GM18508 (cell line): ENCODE results near the gene RHEBL1.

Experiments
- ATAC-seq: cut with Tn5 transposase; IDR thresholded peaks from one replicate; pipeline ENCODE4 v1.9.1; 2021; ENCODE audit warnings: moderate number of reproducible peaks; ENCODE audit not compliant: insufficient read depth, unreplicated experiment

RHEBL1 gene

DNA sequence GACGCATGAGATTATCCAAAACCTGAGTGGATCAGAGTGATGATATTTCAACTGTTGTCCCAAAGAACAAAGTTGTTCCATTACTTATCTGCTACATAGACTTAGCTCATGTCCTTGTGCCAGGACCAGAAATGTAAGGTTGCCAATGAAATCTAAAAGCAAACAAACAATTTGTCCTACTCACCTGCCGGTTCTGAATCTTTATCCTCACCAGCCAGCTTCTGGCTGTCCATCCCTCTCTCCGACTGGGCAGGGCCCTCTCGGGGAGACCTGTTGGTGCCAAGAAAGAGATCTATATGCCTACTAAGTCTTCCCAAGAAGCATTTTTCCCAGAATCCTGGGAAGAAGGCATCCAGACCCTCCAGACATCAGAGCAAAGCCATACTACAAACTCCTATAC lies 14.7 kb downstream of the RHEBL1 start:
- ATAC-seq, result no peak

DNA sequence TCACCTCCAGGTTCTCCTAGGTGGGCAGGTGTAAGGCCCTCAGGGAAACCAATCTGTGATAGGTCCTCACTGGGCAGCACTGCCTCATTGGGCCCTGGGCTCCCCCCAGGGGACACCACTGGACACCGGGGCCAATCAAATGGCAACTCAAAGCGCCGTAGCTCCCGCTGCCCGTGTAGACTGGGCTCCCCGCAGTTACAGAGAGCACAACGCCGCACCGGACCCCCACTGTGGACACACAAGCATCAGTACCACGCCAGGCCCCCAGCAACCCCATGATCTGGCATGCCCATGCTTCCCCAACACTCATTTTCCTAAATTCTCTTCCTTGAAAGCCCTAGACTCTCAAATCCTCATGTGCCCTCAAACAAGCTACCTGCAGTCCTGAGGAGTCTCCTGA lies 15.3 kb downstream of the RHEBL1 start:
- no peak for ATAC-seq

DNA sequence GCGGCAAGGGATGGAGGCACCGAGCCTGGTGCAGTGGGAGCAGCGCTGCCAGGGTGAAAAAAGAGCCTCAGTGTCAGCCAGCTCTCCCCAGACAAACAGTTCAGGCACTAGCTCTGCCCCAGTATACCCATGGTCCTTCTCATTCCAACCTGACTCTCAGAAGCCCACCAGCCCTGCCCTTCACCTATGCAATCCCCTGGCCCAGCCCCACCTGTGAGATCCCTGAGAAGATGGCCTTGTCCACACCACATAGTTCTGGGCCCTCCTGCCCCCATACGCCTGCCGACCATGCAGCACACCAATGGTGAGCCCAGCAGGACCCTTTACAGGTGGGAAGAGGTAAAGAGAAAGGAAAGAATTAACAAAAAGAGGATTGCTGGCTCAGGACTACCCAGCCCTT lies 15.7 kb downstream of the RHEBL1 start:
- no peak for ATAC-seq

DNA sequence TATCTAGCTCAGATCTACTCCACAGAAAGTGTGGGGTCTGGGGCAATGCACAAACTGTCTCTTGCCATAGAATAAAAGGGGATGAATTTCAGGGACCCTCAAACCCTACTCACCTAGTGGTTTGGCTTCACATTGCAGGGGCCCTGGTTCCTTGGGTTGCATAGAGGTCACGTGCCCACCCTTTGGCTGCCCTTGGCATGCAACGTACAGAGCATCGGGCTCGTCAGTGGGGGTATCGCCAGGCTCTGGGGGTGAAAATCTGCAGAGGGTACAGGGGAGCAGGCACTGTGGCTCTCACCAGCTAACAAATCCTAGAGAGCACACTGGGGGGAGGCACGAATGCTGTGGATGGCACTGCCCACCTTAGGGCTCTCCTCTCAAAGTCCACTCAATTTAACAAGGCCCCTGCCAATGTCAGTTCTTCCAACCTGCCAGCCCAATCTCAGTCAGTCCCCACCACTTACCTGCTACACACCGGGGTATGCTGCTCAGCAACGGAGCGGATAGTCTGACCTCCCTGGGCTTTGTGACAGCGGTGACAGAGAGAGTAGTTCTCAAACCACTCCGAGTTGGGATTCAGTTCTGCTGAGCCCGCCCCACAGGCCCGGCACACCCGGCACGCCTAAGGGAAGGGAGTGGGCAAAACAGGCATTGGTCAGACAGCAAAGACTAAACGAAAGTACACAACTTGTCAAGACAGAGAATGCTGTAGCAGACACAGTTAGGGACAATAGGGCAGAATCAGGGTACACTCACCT lies 17.1 kb downstream of the RHEBL1 start:
- no peak for ATAC-seq

DNA sequence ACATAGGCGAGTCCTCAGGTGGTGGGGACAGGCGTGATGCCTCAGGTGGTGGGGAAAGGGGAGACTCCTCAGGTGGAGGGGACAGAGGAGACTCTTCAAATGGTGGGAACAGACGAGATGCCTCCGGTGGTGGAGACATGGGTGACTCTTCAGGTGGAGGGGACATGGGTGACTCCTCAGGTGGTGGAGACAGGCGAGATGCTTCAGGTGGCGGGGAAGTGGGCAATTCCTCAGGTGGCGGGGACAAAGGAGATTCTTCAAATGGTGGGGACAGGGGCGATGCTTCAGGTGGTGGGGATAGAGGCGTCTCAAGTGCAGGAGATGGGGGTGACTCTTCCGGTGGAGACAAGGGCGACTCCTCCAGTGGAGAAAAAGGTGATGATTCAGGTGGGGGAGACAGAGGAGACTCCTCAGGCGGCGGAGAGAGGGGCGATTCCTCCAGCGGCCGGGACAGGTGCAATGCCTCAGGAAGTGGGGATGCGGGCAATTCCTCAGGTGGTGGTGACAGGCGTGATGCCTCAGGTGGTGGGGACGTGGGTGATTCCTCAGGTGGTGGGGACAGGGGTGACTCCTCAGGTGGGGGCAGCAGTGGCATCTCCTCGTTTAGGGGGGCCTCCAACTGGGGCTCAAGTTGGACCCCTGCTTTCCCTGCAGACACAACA lies 17.9 kb downstream of the RHEBL1 start:
- no peak for ATAC-seq

DNA sequence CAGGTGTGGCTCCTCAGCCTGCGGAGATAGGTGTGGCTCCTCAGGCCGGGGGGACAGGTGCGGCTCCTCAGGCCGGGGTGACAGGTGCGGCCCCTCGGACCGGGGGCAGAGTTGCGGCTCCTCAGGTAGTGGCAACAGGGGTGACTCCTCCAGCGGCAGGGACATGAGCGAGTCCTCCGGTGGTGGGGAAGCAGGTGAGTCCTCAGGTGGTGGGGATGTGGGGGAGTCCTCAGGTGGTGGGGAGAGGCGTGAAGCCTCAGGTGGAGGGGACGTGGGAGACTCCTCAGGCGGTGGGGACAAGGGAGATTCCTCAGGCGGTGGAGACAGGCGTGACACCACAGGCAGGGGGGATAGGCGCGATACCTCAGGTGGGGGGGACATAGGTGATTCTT lies 18.4 kb downstream of the RHEBL1 start:
- no peak for ATAC-seq

DNA sequence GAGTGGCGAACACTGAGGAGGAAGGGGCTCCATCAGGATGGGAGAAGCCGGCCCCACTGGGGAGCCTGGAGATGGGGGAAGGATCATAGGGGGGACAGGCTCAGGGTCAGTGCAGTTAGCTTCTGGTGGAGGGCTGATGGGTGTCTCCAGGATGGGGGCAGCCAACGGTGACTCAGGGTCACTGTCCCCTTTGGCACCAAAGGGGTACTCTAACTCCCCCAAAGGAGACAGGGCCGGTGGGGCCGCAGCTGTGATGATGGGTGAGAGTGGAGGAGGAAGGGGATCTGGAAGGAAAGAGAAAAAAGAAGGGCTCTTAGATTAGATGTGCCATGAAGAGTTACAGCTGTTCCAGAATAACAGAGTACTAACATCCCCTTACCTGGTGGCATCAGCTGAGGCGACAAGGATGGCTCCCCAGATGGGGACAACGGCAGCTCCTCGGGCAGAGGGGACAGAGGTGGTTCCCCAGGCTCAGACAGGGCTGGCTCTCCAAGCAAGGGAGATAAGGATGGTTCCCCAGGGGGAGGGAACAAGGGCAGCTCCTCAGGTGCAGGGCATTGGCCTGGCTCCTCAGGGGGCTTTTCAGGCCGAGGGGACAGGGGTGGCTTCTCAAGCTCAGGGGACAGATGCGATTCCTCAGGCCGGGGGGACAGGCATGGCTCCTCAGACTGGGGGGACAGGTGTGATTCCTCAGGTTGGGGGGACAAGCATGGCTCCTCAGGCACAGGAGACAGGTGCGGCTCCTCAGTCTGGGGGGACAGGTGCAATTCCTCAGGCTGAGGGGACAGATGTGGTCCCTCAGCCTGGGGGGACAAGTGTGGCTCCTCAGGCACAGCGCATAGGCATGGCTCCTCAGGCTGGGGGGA lies 19.0 kb downstream of the RHEBL1 start:
- no peak for ATAC-seq

DNA sequence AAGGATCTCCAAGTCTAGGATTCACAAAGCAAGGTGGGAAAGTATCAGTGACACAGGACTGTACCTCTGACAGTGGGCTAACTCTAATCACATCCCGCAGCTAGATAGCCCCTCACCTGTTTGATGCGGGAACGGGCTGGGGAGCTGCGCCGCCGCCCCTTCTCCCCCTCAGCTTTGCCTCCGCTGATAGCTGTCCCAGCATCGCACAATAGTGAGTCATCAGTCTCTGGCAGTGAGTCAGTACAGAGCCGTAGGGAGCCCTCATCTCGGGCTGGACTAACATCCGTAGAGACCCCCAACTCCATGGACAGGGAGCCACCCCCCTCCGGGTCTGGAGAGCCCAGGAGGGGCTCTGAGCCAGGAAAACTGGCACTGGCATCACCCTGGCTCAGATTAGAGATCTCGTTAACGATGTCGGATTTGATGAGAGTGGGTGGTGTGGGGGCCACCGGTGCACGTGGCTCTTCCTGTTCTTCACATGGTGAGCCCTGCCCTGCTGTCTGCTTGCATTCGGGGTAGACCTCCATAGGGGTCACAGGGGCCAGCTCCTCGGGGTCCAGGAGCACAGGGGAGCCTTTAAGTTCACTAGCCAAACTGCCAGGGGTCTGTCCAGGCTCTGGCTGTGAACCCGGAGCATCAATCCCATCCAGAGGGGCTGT lies 20.1 kb downstream of the RHEBL1 start:
- ATAC-seq, result no peak

DNA sequence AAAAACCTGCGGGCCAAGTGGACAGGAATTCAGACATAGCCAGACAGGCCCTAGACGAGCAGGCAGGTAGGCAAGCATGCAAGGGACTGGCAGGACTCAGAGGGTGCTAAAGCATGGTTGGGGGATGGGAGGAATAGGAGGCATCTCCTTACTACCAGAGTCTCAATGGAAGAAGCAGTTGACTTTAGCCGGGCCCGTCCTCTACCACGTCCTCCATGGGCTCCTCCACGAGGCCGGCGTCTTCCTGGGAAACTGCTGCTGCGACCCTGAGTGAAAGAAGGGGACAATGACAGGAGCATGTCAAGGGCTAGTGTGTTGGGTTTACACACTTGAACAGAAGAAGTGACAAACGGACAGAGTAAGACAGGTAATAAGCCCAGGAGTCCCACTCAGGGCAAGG lies 20.8 kb downstream of the RHEBL1 start:
- no peak for ATAC-seq

DNA sequence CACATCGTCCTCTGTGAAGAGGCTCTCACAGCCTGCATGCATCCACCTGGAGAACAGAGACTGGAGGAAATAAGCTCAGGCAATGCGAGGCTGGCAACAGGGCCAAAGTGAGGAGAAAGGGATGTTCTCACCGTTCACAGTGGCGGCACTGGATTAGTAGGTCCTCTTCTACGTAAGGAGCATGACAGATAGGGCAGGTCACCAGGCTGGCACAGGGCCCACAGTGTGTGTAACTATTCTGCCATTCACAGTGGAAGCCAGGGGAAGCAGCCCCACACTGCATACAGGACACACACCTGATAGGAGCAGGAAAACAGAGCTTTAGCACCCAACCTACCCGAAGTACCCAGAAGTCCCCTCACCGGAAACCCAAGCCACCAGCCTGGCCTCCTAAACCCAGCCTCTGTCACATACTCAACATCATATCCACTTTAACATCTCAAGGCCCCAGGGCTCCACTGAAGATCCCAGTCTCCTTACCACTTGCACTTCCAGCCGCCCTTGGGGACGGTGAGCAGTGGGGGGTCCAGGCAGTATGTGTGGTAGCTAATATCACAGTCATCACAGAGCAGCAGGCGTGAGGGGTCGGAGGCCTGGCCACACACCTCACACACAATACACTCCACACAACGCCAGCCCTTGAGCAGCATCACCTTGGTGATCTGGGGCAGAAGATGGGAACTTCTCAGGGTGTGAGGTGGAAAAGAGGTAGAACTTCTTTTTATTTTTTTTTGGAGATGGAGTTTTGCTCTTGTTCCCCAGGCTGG lies 23.5 kb downstream of the RHEBL1 start:
- no peak for ATAC-seq

DNA sequence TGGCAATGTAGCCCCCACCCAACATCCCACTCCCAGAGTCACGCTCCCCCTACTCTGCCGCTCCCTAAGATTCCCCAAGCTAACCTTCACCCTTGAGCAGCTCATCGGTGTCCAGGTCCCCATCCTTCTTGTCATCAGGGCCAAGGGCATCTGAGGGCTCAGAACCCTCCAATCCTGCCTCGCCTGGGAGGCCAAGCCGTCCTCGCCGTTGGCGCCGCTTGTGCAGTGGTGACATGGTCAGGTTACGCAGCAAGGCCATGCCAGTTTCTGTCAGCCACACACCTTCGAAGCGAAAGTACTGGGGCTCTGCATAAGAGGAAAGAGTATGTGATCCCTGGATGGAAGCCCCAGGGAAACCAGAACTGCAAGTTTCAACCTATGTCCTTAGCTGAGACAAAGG lies 25.1 kb downstream of the RHEBL1 start:
- ATAC-seq, result no peak

DNA sequence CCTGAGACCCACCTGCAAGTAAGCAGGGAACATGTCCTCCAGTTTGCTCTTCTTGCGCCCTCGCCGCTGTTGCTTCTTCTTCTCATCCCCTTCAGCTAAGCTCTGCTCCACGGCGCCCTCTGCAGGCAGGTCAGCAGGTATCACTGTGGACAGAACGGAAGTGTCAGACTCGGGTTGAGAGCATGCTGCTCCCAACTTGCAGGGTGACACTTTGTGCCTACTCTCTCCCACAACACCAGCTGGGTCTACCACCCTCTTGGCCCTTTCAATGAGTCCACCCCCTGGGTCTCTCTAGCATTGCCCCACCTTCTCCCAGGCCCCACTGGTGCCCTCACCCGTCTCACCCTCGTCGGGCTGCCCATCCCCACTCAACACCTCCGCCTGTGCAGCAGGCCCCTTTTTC lies 25.9 kb downstream of the RHEBL1 start:
- no peak for ATAC-seq

DNA sequence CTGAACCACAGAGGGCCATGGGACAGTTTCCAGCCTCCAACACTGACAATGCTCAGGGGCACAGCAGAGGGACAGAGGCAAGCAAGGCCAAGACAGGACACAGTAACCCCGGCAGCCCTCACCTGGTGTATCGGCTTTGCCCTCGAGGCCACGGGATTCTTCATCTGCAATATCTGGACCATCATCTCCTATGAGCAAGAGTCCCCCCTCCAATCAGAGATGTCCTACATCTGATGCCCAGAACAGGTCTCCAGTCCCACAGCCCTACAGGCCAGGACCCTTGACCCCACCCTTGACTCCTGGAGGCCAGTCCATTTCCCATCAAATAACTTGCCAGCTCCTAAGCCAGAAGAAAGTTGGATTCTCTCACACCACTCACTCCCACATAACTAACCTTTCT lies 26.5 kb downstream of the RHEBL1 start:
- ATAC-seq, result no peak

DNA sequence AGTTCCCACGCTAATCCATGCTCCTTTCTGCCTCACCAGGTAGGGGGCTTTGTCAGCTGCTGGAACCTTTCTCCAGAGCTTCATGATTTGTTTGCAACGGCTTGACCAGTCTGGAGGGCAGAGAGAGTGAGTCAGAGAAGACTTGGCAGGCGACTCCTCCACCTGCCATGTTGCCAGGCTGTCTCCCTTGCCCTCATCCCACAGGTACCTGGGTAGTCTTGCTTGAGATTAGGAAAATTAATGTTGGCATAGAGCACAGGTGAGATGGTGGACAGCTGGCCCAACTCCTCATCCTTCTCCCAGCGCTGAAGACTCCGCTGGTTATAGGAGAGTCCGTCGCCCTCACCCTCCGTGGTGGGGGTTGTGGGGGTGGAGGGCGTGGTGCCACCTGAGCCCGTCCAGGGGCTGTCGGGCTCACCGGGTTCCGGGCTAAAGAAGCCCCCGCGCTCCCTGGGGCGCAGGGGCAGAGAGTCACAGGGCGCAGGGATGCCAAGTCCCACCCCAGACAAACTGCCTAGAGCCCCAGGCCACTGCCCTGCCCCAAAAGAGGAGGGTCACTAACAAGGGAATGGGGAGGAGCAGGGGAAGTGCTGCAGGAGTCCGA lies 27.8 kb downstream of the RHEBL1 start:
- no peak for ATAC-seq

DNA sequence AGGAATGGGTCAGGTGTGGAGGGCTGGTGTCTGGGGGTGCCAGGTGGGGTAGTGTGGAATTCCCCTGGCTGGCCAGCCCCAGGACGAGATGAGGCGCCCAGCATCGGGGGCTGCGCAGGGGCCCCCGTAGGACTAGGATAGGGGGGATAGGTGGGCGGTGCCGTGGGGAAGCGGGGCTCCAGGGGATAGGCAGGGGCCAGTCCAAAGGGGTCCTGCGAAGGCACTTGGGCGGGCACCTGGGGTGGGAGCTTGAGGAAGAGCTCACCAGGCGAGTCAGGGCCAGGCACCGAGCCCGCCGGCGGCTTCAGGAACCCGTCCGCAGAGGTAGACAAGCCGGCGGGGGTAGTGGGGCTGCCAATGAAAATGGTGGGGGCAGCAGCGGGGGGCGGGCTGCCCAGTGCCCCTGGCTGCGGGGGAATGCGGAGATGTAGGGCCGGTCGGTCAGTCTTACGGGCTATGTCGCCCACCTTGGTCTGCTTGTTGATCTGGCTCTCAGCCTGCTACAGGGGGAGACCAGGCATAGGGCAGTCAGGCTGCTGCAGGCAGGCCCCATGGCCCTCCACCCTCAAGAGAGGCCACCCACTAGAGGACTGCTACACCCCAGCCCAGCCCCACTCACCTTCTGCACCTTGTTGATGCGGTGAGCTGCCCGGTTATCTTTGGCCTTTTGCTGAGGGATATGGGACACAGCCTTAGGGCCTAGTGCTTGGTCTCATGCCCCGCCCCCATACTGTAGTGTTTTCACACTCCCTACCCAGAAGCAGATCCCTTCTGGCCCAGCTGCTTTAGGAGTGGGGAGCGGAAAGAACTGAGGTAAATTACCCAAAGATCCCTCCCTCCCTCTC lies 28.5 kb downstream of the RHEBL1 start:
- no peak for ATAC-seq

DNA sequence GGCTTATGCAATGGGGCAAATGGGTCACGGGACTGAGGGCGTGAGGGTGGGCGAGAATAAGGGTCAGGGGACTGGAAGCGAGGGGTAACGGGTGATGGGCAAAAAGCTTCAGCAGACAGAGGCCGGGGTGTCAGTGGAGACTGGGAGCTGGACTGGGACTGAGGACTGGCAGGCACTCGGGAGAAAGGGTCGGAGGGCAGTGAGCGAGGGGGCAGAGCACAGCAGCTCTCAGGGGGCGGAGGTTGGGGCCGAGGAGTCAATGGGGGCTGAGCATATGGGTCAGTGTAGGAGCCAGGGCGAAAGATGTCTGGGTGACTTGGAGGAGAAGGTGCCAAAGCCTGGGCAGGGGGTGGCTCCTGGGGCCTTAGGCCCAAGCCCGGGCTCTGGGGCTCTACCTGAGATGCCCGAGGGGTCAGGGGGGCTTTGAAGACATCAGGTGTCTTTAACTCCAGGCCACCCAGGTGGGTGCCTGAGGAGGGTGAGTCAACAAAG lies 29.4 kb downstream of the RHEBL1 start:
- no peak for ATAC-seq

DNA sequence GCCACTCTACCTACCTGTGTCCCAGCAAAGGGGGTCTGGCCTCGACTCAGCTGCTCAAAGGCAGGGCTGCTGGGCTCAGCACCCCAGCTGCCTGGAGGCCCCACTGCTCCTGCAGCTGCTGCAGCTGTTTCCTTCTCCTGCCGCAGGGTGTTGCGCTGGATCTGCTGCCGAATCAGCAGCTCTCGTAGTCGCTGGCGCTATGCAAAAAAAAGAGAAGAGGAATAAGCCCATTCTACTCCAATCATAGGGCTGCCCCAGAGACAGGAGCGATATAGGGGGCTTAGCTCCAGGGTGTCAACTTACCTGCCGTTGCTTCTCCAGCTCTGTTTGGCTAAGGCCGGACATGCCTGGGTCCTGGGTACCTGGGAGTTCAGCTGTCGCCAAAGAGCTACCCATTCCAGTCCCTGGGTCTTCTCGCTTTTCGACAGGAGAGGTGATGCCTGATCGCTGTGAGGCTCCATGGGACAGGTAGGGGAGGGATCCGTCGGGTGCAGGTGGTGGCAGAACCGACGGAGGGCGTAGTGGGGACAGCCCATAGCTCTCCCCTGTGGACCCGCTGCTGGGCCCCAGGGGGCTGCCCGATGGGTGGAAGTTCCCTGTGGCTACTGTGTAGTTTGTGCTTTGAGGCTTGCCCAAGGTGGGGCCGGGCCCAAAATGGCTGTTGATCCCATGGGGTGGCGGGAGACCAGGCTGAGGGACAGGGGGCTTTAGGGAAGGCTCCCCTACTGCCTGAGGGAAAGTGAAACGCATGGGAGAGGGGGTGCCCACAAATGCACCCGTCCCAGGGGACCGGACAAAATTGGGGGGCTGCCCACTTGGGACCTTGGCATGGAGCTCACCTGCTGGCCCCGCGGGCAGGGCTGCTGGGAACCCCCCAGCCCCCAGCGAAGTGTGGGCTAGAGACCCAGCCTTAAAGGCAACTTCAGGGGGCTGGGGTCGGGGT lies 30.1 kb downstream of the RHEBL1 start:
- no peak for ATAC-seq
